ENCODE results near the gene SLC16A10. TPM values are rescaled to one million over a fixed set of nuclear protein-coding genes. Genes with fewer than 3 reads are reported as not detected.

The SLC16A10 gene
- total RNA-seq, 2 donors from 2014 or later: 24.4 to 32.4 TPM

- DNase-seq (ENCODE audit: low spot score): no peak
- Histone ChIP-seq H3K4me3 (no peak overlapping the region), H3K9me3 (peaks cover 15% of the 10 kb centered on the region), H3K36me3 (peaks cover 14% of the 10 kb centered on the region), H3K27ac (no peak overlapping the region), H3K4me1 (ENCODE audit: control insufficient read depth in 1 of 2, low read depth in 2 of 2) (no peaks in the 10 kb centered on the region), H3K27me3 (replicated peaks; ENCODE audit: insufficient read depth) (no peaks in the 10 kb centered on the region)
- no peak for TF ChIP-seq CTCF (IDR thresholded peaks at IDR 0.05)
- no peak for ATAC-seq (ENCODE audit: insufficient number of reproducible peaks, low FRiP score, low read depth)
These were observed 182.8 kb downstream of the SLC16A10 start for GRCh38 chr6:111270121-111270520.

GRCh38 chr6:111274593-111275217 is 187.4 kb downstream of the SLC16A10 start:
- ATAC-seq (ENCODE audit: insufficient number of reproducible peaks, low FRiP score, low read depth): no peak
- peaks cover 19% of the 10 kb centered on the region for H3K9me3 ChIP-seq
- TF ChIP-seq CTCF (IDR thresholded peaks at IDR 0.05): no peak

GRCh38 chr6:111276335-111276734 is 189.0 kb downstream of the SLC16A10 start:
- no peak for DNase-seq (ENCODE audit: low spot score)
- Histone ChIP-seq H3K27me3 (replicated peaks; ENCODE audit: insufficient read depth) (no peaks in the 10 kb centered on the region), H3K36me3 (peaks cover 23% of the 10 kb centered on the region), H3K9me3 (peaks cover 19% of the 10 kb centered on the region), H3K4me1 (ENCODE audit: control insufficient read depth in 1 of 2, low read depth in 2 of 2) (no peaks in the 10 kb centered on the region), H3K27ac (no peak overlapping the region), H3K4me3 (no peak overlapping the region)
- no peak for TF ChIP-seq CTCF (IDR thresholded peaks at IDR 0.05)
- no peak for ATAC-seq (ENCODE audit: insufficient number of reproducible peaks, low FRiP score, low read depth)

More at GRCh38 chr6:111274593-111275217, 187.4 kb downstream of the SLC16A10 start:
- Histone ChIP-seq H3K27me3 (replicated peaks; ENCODE audit: insufficient read depth) (no peaks in the 10 kb centered on the region), H3K27ac (no peak overlapping the region), H3K4me1 (ENCODE audit: control insufficient read depth in 1 of 2, low read depth in 2 of 2) (no peaks in the 10 kb centered on the region), H3K4me3 (no peak overlapping the region), H3K36me3 (peaks cover 22% of the 10 kb centered on the region)
- DNase-seq (ENCODE audit: low spot score): no peak

- no peak for TF ChIP-seq CTCF (IDR thresholded peaks at IDR 0.05)
- peaks cover 23% of the 10 kb centered on the region for H3K36me3 ChIP-seq
These were observed 189.4 kb downstream of the SLC16A10 start for GRCh38 chr6:111276736-111277135.

GRCh38 chr6:111277819-111278218 is 190.5 kb downstream of the SLC16A10 start:
- Histone ChIP-seq H3K36me3 (peaks cover 23% of the 10 kb centered on the region), H3K27me3 (replicated peaks; ENCODE audit: insufficient read depth) (no peaks in the 10 kb centered on the region), H3K9me3 (peaks cover 19% of the 10 kb centered on the region), H3K4me3 (no peak overlapping the region), H3K4me1 (ENCODE audit: control insufficient read depth in 1 of 2, low read depth in 2 of 2) (no peaks in the 10 kb centered on the region), H3K27ac (no peak overlapping the region)
- ATAC-seq (ENCODE audit: insufficient number of reproducible peaks, low FRiP score, low read depth) (no peak), DNase-seq (ENCODE audit: low spot score) (no peak)
- TF ChIP-seq CTCF (IDR thresholded peaks at IDR 0.05): no peak

More at GRCh38 chr6:111276736-111277135, 189.4 kb downstream of the SLC16A10 start:
- ATAC-seq (ENCODE audit: insufficient number of reproducible peaks, low FRiP score, low read depth) (no peak), DNase-seq (ENCODE audit: low spot score) (no peak)
- Histone ChIP-seq H3K9me3 (peaks cover 19% of the 10 kb centered on the region), H3K4me1 (ENCODE audit: control insufficient read depth in 1 of 2, low read depth in 2 of 2) (no peaks in the 10 kb centered on the region), H3K4me3 (no peak overlapping the region), H3K27me3 (replicated peaks; ENCODE audit: insufficient read depth) (no peaks in the 10 kb centered on the region), H3K27ac (no peak overlapping the region)

All from thoracic aorta (tissue), 2 donors.